Tibial nerve (tissue), 4 donors: ENCODE measurements around the gene SLC9A9. TPM values are rescaled to one million over a fixed set of nuclear protein-coding genes. Genes with fewer than 3 reads are reported as not detected.
A peak's percentile ranks its signal among the peaks of the same experiment; 100 is the strongest.

Experiments
- DNase-seq, 2 donors: peaks; one replicate each; pipeline ENCODE4 v3.0.0-alpha.2; 2019; ENCODE audit warnings: low spot score in 2 of 2
- H3K27ac ChIP-seq, 4 donors: fragments of 200-600 bp; sonication (generic) in 3 of 4; one replicate each; pipeline ENCODE4 v1.5.1; 2017 to 2019; ENCODE audit warnings: mild to moderate bottlenecking in 1 of 4
- H3K27me3 ChIP-seq, 2 donors: fragments of 200-600 bp; sonication (generic) in 1 of 2; one replicate each; pipeline versions ENCODE4 v1.5.1 to v1.6.0; 2017 to 2019
- H3K36me3 ChIP-seq, 3 donors: fragments of 200-600 bp; sonication (generic); one replicate each; pipeline ENCODE4 v1.5.1; 2018 to 2019
- H3K4me1 ChIP-seq, 4 donors: fragments of 200-600 bp; sonication (generic) in 3 of 4; one replicate each; pipeline ENCODE4 v1.5.1; 2017 to 2019
- H3K4me3 ChIP-seq, 4 donors: fragments of 200-600 bp; sonication (generic) in 3 of 4; one replicate each; pipeline ENCODE4 v1.5.1; 2017 to 2019; ENCODE audit warnings: mild to moderate bottlenecking in 1 of 4, moderate library complexity in 1 of 4
- H3K9me3 ChIP-seq, 4 donors: fragments of 200-600 bp; sonication (generic) in 3 of 4; one replicate each; pipeline ENCODE4 v1.5.1; 2017 to 2019
- CTCF ChIP-seq, 5 experiments: fragments of 200-600 bp in 3 of 5; fragments of 450-650 bp in 2 of 5; sonication (generic) in 3 of 5; IDR thresholded peaks; one replicate each; pipeline ENCODE4 v1.5.1; 2016 to 2019; ENCODE audit warnings: antibody characterized with exemption in 5 of 5, mild to moderate bottlenecking in 3 of 5, moderate library complexity in 2 of 5
- EP300 ChIP-seq, 2 donors: sonication (generic); formaldehyde crosslinking; IDR thresholded peaks; one replicate each; pipeline ENCODE4 v1.6.1; 2017; ENCODE audit warnings: antibody characterized with exemption in 2 of 2, mild to moderate bottlenecking in 1 of 2
- POLR2A ChIP-seq, 2 donors: fragments of 450-650 bp; IDR thresholded peaks; one replicate each; pipeline ENCODE4 v1.6.1; 2017; ENCODE audit warnings: antibody characterized with exemption in 2 of 2, mild to moderate bottlenecking in 2 of 2, moderate library complexity in 2 of 2
- WGBS, 2 donors: methylation state at CpG; one replicate each; pipeline ENCODE4 v1.1.5; 2018; 5-methylcytosine and 5-hydroxymethylcytosine counted together
- total RNA-seq, 4 donors: library from RNA; depleted of rRNA; stranded (reverse); fragments of >200 nt; gene quantifications; one replicate each; pipeline ENCODE4 v1.1.0, GENCODE V29; 2016

Gene SLC9A9
- total RNA-seq, 4 donors from 2014 or later, result 7.6 to 11.1 (median 9.2) TPM

DNA sequence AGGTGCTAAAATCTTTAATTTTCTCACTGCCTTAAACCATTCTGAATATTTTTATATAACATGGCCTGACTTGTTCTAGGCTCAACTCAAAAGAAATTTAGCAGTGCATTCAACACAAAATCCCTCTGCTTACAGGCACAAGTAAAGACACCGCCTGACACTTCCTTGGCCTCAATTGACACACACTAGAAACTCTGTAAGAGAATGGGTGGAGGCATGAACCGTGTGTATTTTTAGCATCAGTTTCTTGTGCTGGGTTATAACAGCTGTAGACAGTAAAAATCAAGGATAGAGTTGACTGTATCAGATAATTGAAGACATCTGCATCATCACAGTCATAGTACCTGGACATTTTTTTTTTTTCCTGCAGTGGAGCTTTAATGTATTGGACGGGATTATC is 54.3 kb downstream of the SLC9A9 start:
- TF ChIP-seq CTCF (IDR thresholded peaks at IDR 0.05) (no peak), EP300 (IDR thresholded peaks at IDR 0.05) (no peak), POLR2A (IDR thresholded peaks at IDR 0.05) (no peak)
- Histone ChIP-seq H3K9me3 (no peaks in the 10 kb centered on the region), H3K4me3 (no peak overlapping the region), H3K4me1 (no peaks in the 10 kb centered on the region), H3K27me3 (no peaks in the 10 kb centered on the region), H3K27ac (no peak overlapping the region), H3K36me3 (no peaks in the 10 kb centered on the region)
- WGBS, 2 donors, result 60 to 62% methylated on average over 3 of the region's 3 CpGs
- DNase-seq, result no peak

GRCh38 chr3:143791386-143791785 is 56.9 kb downstream of the SLC9A9 start:
- WGBS, 2 donors, result 79 to 82% methylated on average over 2 of the region's 2 CpGs
- DNase-seq, result no peak
- no peak overlapping the region for H3K4me3 ChIP-seq
- no peaks in the 10 kb centered on the region for H3K36me3 ChIP-seq
- H3K27ac ChIP-seq, result no peak overlapping the region
- H3K27me3 ChIP-seq, result no peaks in the 10 kb centered on the region
- H3K9me3 ChIP-seq, result no peaks in the 10 kb centered on the region
- no peak for TF ChIP-seq EP300 (IDR thresholded peaks at IDR 0.05)
- TF ChIP-seq CTCF (IDR thresholded peaks at IDR 0.05), result no peak
- no peak for TF ChIP-seq POLR2A (IDR thresholded peaks at IDR 0.05)
- H3K4me1 ChIP-seq, result peaks cover 0 to 11% (median 2%) of the 10 kb centered on the region in 4 donors

- Histone ChIP-seq H3K4me3 (no peak overlapping the region), H3K27me3 (no peaks in the 10 kb centered on the region), H3K36me3 (no peaks in the 10 kb centered on the region), H3K9me3 (no peaks in the 10 kb centered on the region), H3K27ac (peak overlapping the region in 1 of 4 donors; percentile 59), H3K4me1 (peaks cover 0 to 14% (median 2%) of the 10 kb centered on the region in 4 donors)
- WGBS, 2 donors, result 41 to 43% methylated on average over 9 of the region's 9 CpGs
- TF ChIP-seq POLR2A (IDR thresholded peaks at IDR 0.05) (no peak), CTCF (IDR thresholded peaks at IDR 0.05) (no peak), EP300 (IDR thresholded peaks at IDR 0.05) (no peak)
- peak; percentile 16 to 56 for DNase-seq
Observed at GRCh38 chr3:143786219-143787191, 61.8 kb downstream of the SLC9A9 start.

DNA sequence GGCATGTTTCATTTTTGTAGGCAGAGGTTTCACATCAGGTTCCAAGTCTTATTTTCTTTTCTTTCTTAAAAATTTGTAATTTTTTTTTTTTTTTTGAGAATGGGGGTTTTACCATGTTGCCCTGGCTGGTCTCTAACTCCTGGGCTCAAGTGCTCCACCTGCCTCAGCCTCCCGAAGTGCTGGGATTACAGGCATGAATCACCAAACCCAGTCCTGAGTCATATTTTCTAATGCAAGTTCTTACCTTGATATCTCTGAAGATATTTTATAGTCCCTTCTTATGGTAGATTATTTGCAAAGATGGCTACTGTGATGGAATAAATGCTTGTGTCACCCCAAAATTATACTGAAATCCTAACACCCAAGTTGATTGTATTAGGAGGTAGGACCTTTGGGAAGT is 63.8 kb downstream of the SLC9A9 start:
- no peak for DNase-seq
- TF ChIP-seq EP300 (IDR thresholded peaks at IDR 0.05) (no peak), CTCF (IDR thresholded peaks at IDR 0.05) (no peak), POLR2A (IDR thresholded peaks at IDR 0.05) (no peak)
- H3K27ac ChIP-seq, result no peak overlapping the region
- H3K9me3 ChIP-seq, result no peaks in the 10 kb centered on the region
- peaks cover 0 to 14% (median 2%) of the 10 kb centered on the region in 4 donors for H3K4me1 ChIP-seq
- no peaks in the 10 kb centered on the region for H3K36me3 ChIP-seq
- no peaks in the 10 kb centered on the region for H3K27me3 ChIP-seq
- 96 to 100% methylated on average over 1 of the region's 1 CpG for WGBS, 2 donors
- no peak overlapping the region for H3K4me3 ChIP-seq

DNA sequence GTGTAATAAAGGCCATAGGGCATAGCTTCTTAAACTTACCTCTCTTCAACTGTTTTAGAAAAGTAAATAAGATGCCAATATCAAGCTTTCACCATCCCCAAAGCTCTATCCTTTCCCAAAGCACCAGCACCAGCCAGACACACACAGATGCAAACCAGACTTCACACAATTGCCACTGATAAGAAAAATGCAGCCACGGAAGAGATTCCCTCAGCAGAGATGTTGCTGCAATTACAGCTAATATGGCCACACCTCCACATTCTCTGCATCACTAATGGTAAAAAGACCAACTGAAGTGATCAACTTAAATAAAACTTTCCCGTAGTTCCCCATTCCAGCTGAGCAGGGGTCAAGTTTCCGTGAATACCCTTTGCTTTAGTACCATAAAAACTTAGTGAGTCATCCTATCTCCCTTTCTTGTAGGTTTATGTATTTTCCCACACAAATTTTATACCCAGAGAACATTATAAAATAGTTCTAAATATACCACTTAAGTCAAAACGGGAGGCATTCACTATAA is 64.4 kb downstream of the SLC9A9 start:
- TF ChIP-seq EP300 (IDR thresholded peaks at IDR 0.05), result no peak
- TF ChIP-seq POLR2A (IDR thresholded peaks at IDR 0.05), result no peak
- TF ChIP-seq CTCF (IDR thresholded peaks at IDR 0.05), result no peak
- Histone ChIP-seq H3K36me3 (no peaks in the 10 kb centered on the region), H3K4me1 (peaks cover 0 to 14% (median 2%) of the 10 kb centered on the region in 4 donors), H3K27me3 (no peaks in the 10 kb centered on the region), H3K27ac (no peak overlapping the region), H3K4me3 (no peak overlapping the region), H3K9me3 (no peaks in the 10 kb centered on the region)
- WGBS, 2 donors, result 70 to 76% methylated on average over 4 of the region's 4 CpGs
- no peak for DNase-seq
